Measurements from ENCODE around the gene FIGNL1. TPM values are rescaled to one million over a fixed set of nuclear protein-coding genes. Genes with fewer than 3 reads are reported as not detected.

FIGNL1 gene, protein sequence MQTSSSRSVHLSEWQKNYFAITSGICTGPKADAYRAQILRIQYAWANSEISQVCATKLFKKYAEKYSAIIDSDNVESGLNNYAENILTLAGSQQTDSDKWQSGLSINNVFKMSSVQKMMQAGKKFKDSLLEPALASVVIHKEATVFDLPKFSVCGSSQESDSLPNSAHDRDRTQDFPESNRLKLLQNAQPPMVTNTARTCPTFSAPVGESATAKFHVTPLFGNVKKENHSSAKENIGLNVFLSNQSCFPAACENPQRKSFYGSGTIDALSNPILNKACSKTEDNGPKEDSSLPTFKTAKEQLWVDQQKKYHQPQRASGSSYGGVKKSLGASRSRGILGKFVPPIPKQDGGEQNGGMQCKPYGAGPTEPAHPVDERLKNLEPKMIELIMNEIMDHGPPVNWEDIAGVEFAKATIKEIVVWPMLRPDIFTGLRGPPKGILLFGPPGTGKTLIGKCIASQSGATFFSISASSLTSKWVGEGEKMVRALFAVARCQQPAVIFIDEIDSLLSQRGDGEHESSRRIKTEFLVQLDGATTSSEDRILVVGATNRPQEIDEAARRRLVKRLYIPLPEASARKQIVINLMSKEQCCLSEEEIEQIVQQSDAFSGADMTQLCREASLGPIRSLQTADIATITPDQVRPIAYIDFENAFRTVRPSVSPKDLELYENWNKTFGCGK
- total RNA-seq (2014; rRNA removed; shearing (Covaris generic)) = 4.6 and 4.7 TPM in 2 replicates
- 5.5 and 16.4 TPM in 2 replicates for polyA plus RNA-seq (2014; cell fraction: nucleus; rRNA removed)

GRCh38 chr7:50449881-50450589 lies at the start of gene FIGNL1:
FIGNL1 (minus strand) TSS chr7:50450350; CDS start chr7:50447287, 3,063 bp downstream.
- DNase-seq (ENCODE audit: extremely low read depth, low read depth) = peak; percentile 33

DNA sequence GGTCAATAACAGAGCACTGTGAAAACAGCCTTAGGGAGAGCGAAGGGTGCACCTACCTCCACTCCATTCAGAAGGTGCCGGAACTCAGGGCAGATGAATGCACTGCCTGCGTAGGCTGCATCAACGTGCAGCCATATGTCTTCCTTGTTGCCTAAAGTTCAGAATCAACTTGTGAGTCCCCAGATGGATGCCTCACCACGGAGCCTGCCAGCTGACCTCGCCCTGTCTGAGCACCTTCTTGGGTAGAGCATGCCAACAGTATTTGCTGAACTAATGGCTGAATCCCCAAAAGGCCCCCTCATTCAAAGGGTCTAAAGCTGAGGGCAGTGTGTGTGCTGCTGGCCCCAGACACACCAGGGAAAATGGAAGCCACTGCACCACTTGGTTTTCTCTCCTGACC lies 48.9 kb upstream of the FIGNL1 start:
- no peak for DNase-seq (ENCODE audit: extremely low read depth, low read depth)

DNA sequence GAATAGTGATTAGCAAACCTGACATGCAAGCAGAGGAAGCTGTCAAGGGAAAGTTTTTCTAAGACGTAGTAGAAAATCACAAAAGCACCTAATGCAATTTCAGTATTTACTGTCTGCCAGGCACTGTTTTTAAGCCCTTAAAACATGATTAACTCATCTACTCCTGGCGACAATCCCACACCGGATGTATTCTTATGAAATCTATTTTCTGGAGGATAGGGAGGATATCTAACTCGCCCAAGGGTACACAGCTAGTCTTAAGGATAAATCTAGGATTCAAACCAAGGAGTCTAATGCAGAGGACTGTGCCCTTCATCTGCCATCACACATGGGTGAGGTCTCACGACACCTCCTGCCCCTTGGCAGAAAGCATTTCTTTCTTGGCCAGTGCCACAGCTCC lies 47.8 kb upstream of the FIGNL1 start:
- DNase-seq (ENCODE audit: extremely low read depth, low read depth) = no peak

DNA sequence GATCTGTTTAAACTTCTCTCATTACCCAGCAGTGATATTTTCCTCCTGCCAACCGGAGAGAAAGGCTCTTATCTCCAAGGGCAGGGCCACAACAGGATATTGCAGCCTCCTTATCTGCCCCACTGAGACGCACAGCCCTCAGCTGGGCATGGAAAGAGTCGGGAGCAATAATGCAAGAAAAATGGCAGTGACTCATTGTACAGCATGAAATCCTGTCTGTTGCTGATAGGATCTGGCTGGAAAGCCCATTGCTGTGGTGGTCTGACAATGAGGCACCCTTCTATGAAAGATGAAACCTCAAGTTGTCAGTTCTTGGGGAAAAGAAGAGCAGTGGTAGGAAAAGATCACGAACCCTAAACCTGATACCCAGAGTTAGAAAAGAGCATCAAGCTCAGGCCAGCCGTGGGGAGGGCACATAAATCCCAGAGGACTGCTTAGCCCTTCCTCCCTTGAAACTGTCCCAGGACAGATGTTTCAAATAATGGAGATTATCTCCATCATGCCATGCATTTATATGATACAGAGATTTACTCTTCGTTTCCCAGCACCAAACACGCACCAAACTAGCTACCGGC lies 47.0 kb upstream of the FIGNL1 start:
- no peak for DNase-seq (ENCODE audit: extremely low read depth, low read depth)

DNA sequence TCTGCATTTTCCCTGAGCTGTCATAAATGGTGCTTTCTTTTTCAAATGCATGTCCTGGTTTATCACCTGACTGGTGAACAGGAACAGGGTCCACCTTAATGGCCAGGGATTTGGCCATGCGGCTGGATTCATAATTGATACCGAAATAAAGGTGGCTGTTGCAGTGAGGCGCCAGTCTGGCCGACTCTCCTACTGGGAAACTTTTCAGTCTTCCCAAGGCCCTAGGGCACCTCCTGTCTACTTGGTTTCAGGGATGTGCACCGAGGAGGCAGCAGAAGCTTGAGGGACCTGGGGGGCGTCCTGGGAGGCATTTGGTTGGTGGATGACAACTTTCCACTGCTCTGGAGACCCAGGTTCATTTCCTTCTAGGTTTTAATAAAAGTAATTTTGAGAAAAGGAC lies 46.4 kb upstream of the FIGNL1 start:
- DNase-seq (ENCODE audit: extremely low read depth, low read depth) = no peak

GRCh38 chr7:50495746-50496145 lies 45.6 kb upstream of the FIGNL1 start:
- no peak for DNase-seq (ENCODE audit: extremely low read depth, low read depth)

DNA sequence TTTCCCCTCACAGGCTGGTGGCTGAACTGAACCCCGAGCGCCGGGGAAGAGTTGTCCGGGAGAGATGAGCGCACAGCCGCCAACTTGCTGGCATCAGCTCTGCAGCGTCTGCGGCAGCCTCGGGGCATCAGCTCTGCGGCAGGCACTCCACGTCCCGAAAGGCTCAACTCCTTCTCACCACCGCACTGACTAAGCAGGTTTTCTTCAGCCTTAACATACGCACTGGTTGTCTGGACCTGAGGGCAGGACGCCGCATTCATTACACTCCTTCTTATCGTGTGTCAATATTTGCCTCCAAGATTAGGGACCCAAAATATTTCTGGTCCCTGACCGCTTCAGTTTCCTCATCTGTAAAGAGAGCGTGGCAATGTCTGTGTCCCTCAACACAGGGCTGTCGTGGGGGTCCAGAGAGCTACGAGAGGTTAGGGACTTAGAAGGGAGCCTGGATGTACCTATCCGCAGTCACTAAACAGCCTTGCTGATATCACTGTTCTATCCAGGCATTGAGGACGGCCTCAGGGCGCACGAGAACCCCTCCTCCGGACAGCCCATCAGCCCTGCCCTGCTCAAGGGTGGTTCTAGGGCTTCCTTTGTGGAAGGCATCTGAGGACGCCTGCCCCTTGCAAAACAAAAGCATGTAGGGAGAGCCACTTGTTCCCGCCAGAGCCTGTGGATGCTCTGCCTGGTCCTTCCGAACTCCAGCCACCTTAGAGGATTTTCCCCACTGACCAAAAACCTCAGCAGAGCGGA lies 42.8 kb upstream of the FIGNL1 start:
- DNase-seq (ENCODE audit: extremely low read depth, low read depth) = no peak

DNA sequence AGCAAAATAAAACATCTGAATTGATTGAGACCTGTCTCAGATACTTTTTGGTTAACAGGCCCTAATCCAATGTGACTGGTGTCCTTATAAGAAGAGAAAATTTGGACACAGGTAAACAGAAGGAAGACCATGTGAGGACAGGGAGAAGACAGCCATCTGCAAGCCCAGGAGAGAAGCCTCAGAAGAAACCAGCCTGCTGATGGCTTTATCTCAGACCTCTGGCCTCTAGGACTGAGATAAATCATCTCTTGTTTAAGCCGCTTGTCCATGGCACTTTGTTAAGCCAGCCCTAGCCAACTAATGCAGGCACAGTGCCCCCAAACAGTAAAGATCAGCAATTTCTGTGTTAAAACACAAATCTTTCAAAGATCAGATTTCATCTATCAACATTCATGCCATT lies 41.8 kb upstream of the FIGNL1 start:
- DNase-seq (ENCODE audit: extremely low read depth, low read depth) = no peak

DNA sequence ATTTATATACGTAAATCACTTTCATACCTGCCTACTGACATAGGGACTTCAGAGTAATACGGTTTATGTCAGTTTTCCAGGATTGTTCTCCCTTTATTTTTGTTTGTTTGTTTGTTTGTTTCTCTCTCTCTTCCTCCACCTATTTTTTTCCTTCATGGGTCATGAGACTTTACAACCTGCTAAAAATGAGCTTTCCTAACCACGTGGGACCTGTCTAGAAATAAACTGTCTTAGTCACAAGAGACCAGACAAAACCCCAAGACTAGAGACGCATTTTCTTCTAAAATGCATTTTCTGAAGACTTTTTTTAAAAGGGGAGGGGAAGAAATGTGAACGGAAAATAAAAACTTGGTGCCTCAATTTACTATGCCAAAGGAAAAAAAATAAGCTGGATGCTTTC lies 41.1 kb upstream of the FIGNL1 start:
- no peak for DNase-seq (ENCODE audit: extremely low read depth, low read depth)

DNA sequence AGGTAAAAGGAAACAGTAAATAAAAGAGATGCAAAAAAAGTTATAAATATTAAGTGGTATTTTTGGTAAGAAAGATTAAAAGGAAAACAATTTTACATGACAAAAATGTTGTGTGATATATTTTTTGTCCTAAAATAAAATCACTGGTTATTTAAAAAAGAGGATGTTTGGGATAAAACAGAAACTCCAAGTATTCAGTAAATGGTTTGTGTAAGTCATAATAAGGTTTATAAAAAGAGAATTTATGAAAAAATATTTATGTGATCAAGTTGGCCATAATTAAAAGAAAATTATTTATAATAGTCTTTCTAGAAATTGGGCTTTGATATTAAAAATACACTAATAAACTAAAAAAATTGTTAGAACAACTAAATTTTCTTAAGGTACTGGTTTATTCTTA lies 38.2 kb upstream of the FIGNL1 start:
- no peak for DNase-seq (ENCODE audit: extremely low read depth, low read depth)

DNA sequence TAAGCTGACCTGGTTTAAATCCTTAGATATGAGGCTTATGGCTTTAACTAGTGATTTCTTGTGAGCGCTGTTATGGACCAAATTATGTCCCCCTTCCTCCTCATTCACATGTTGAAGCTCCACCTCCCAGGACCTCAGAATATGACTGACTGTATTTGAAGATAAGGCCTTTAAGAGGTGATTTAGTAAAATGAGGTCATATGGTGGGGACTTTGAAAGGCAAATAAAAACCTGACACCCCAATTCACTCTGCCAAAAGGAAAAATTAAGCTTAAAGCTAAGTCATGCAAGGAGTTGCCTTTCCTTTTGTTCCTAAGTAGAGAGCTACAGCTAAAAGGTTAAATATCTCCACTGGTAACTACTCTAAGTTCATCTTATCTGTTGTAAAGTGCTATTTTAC lies 36.4 kb upstream of the FIGNL1 start:
- DNase-seq (ENCODE audit: extremely low read depth, low read depth) = no peak

DNA sequence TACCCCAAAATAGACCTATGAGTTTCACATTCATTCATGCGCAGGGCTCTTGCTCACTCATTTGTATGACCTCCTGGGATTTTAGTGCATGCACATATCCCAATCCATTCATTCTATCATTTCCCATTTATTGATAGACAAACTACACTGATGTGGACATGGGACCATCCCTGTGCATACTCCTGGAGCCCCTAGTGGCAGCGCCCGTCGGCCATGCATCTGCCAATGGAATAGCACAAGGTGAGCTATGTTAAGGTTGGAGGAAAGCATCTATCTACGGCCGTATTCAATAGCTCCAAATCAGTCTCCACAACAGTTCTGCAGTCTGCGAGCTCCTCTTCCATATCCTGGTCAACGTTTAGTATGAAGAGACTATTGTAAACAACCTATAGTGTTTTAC lies 31.7 kb upstream of the FIGNL1 start:
- no peak for DNase-seq (ENCODE audit: extremely low read depth, low read depth)

DNA sequence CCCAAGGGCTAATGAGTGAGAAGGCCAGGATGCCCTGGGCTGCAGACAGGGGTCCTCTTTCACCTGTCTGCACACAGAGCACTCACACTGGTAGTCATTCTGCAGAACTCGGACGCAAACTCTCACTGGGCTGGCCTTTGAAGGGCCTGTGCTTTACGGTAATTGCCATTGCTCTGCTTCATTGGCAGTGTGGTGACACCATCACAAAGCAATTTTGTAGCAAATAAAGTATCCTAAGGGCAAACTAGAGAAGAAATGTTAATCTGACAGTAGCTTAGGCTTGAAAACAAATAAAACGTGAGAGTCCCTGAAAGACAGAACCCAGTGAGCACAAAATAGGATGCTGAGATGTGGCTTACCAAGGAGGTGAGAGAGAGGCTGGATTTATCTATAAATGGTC lies 30.6 kb upstream of the FIGNL1 start:
- DNase-seq (ENCODE audit: extremely low read depth, low read depth) = no peak

- no peak for DNase-seq (ENCODE audit: extremely low read depth, low read depth)
Observed at GRCh38 chr7:50479743-50480517, 29.8 kb upstream of the FIGNL1 start.

DNA sequence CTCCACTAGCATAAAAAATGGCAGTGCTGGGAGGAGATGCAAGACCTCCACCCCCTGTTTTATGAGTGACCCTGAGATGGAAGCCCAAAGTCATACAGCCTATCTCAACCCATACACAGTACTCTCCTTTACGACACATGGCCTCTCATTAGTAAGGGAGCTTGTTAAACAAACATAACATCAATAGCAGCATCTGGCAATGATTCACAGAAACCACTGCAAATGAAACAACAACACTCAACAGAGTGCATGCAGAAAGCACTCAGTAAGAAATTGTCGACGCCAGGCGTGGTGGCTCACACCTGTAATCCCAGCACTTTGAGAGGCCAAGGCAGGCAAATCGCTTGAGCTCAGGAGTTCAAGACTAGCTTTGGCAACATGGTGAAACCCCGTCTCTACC lies 27.5 kb upstream of the FIGNL1 start:
- no peak for DNase-seq (ENCODE audit: extremely low read depth, low read depth)

GRCh38 chr7:50476953-50477625 lies 26.9 kb upstream of the FIGNL1 start:
- DNase-seq (ENCODE audit: extremely low read depth, low read depth) = no peak

DNA sequence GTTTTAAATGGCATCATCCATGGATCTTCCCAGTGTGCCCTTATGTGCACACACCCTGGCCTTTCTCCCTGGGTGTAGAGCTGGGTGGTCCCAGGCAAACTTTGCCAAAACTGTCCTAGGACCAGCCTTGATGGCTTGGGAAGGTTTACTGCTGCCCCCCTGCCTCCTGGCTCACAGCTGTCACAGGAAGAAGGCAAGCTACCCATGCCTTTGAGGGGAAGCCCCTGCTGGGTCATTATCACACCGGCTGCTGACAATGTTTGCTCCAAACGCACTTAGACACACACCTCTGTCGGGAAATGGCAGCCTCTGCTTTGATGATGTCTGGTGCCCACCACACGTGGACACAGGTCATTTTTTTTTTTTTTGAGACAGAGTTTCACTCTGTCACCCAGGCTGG lies 25.2 kb upstream of the FIGNL1 start:
- DNase-seq (ENCODE audit: extremely low read depth, low read depth) = no peak

GRCh38 chr7:50474382-50475160 lies 24.4 kb upstream of the FIGNL1 start:
- DNase-seq (ENCODE audit: extremely low read depth, low read depth) = no peak

All from NCI-H460 (cell line).